Panc1 (cell line): ENCODE data around the gene TPRX1.

Experiments
- CTCF ChIP-seq: fragments of 450-650 bp; IDR thresholded peaks from 2 replicates; pipeline ENCODE4 v1.5.1; 2017; ENCODE audit warnings: mild to moderate bottlenecking
- TCF7L2 ChIP-seq: IDR thresholded peaks from 2 replicates; pipeline ENCODE4 v1.6.1; 2011; ENCODE audit warnings: mild to moderate bottlenecking, low read depth, low read length, inconsistent platforms

- TF ChIP-seq TCF7L2 = no peak
- no peak for TF ChIP-seq CTCF
Observed at GRCh38 chr19:47786566-47786965, 17.8 kb downstream of the TPRX1 start.
